SU-DHL-6 (cell line): ENCODE data around the gene ABCB8.

ENCODE experiments used
- EZH2phosphoT487 ChIP-seq: fragments of 200-600 bp; sonication (generic), shearing (Covaris generic); conservative IDR thresholded peaks from 2 replicates; pipeline ENCODE4 v1.6.1; 2018; ENCODE audit warnings: mild to moderate bottlenecking, antibody characterized with exemption, low read length, moderate library complexity, mixed read lengths
- TF ChIP-seq, protein P1 (sequence below): fragments of 200-600 bp; sonication (generic); IDR thresholded peaks from one replicate; pipeline ENCODE4 v1.5.1; 2017; ENCODE audit warnings: antibody characterized with exemption, mild to moderate bottlenecking, low read length, moderate library complexity; ENCODE audit not compliant: insufficient read depth, poor library complexity, severe bottlenecking

GRCh38 chr7:151046603-151047573, 18.6 kb downstream of the ABCB8 start:
- TF ChIP-seq, protein P1, sequence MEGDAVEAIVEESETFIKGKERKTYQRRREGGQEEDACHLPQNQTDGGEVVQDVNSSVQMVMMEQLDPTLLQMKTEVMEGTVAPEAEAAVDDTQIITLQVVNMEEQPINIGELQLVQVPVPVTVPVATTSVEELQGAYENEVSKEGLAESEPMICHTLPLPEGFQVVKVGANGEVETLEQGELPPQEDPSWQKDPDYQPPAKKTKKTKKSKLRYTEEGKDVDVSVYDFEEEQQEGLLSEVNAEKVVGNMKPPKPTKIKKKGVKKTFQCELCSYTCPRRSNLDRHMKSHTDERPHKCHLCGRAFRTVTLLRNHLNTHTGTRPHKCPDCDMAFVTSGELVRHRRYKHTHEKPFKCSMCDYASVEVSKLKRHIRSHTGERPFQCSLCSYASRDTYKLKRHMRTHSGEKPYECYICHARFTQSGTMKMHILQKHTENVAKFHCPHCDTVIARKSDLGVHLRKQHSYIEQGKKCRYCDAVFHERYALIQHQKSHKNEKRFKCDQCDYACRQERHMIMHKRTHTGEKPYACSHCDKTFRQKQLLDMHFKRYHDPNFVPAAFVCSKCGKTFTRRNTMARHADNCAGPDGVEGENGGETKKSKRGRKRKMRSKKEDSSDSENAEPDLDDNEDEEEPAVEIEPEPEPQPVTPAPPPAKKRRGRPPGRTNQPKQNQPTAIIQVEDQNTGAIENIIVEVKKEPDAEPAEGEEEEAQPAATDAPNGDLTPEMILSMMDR = no peak
- TF ChIP-seq EZH2phosphoT487 = no peak
